ENCODE data around the gene ZNF747. TPM values are rescaled to one million over a fixed set of nuclear protein-coding genes. Genes with fewer than 3 reads are reported as not detected.

Gene ZNF747
- total RNA-seq, 1 donor from 2014 or later = 9.7 TPM

DNA sequence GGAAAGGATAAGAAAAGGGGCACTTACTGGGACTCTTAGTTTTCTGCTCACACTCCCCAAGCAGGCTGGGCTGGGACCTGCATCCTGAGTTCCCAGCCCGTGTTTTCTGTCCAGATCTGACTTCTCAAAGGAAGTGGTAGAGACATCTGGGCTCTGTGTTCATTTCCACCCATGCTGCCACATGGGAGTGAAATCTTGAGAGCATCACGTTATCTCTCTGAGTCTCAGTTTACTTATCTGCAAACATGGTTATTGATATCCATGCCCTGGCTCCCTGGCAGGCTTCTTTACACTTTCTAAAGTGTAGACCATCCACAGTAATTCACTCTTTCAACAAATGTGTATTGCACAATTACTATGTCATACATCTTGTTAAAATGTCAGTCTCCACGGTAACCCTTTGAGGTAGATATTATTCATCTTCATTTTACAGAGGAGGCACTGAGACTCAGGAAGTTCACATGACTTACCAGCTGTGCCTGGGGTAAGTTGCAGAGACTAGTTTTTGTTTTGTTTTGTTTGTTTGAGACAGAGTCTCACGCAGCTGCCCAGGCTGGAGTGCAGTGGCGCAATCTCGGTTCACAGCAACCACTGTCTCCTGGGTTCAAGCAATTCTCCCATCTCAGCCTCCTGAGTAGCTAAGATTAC lies 33.5 kb upstream of the ZNF747 start:
- H3K9me3 Mint-ChIP-seq (ENCODE audit: unreplicated experiment) = no peaks in the 10 kb centered on the region
- no peak for DNase-seq (ENCODE audit: low spot score)
- H3K4me1 Mint-ChIP-seq (ENCODE audit: unreplicated experiment) = peaks cover 32% of the 10 kb centered on the region
- H3K27me3 Mint-ChIP-seq (ENCODE audit: unreplicated experiment) = peaks cover 8% of the 10 kb centered on the region
- H3K4me3 Mint-ChIP-seq (ENCODE audit: unreplicated experiment) = peak overlapping the region; percentile 25
- peaks cover 5% of the 10 kb centered on the region for H3K36me3 Mint-ChIP-seq (ENCODE audit: low read depth, unreplicated experiment)
- TF ChIP-seq CTCF (IDR thresholded peaks at IDR 0.05; ENCODE audit: unreplicated experiment) = no peak
- H3K27ac Mint-ChIP-seq (ENCODE audit: unreplicated experiment) = peak overlapping the region; percentile 30

GRCh38 chr16:30567160-30567990 lies 32.7 kb upstream of the ZNF747 start:
- Mint-ChIP-seq H3K9me3 (ENCODE audit: unreplicated experiment) (no peaks in the 10 kb centered on the region), H3K4me3 (ENCODE audit: unreplicated experiment) (peak overlapping the region; percentile 25), H3K27ac (ENCODE audit: unreplicated experiment) (no peak overlapping the region), H3K27me3 (ENCODE audit: unreplicated experiment) (peaks cover 8% of the 10 kb centered on the region), H3K36me3 (ENCODE audit: low read depth, unreplicated experiment) (peaks cover 5% of the 10 kb centered on the region), H3K4me1 (ENCODE audit: unreplicated experiment) (peaks cover 32% of the 10 kb centered on the region)
- DNase-seq (ENCODE audit: low spot score) = no peak
- TF ChIP-seq CTCF (IDR thresholded peaks at IDR 0.05; ENCODE audit: unreplicated experiment) = no peak

DNA sequence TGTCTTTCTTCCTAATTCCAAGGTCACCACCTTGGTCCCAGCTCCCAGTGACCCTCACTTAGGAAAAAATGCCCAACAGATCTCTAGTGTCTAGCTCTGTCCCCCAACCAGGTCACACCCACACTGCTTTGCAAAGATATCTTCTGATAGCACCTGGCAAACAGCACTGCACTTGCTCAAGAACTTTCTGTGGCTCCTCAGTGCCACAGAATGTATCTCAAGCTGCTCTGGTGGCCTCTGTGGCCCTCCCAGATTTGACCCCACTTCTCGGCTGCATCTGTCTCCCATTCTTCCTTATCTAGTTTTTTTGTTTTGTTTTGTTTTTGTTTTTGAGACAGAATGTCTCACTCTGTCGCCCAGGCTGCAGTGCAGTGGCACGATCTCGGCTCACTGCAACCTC lies 31.9 kb upstream of the ZNF747 start:
- peaks cover 30% of the 10 kb centered on the region for H3K4me1 Mint-ChIP-seq (ENCODE audit: unreplicated experiment)
- DNase-seq (ENCODE audit: low spot score) = no peak
- no peak for TF ChIP-seq CTCF (IDR thresholded peaks at IDR 0.05; ENCODE audit: unreplicated experiment)
- H3K36me3 Mint-ChIP-seq (ENCODE audit: low read depth, unreplicated experiment) = peaks cover 5% of the 10 kb centered on the region
- H3K27ac Mint-ChIP-seq (ENCODE audit: unreplicated experiment) = peak overlapping the region; percentile 16
- peak overlapping the region; percentile 7 for H3K4me3 Mint-ChIP-seq (ENCODE audit: unreplicated experiment)
- peaks cover 10% of the 10 kb centered on the region for H3K27me3 Mint-ChIP-seq (ENCODE audit: unreplicated experiment)
- no peaks in the 10 kb centered on the region for H3K9me3 Mint-ChIP-seq (ENCODE audit: unreplicated experiment)

DNA sequence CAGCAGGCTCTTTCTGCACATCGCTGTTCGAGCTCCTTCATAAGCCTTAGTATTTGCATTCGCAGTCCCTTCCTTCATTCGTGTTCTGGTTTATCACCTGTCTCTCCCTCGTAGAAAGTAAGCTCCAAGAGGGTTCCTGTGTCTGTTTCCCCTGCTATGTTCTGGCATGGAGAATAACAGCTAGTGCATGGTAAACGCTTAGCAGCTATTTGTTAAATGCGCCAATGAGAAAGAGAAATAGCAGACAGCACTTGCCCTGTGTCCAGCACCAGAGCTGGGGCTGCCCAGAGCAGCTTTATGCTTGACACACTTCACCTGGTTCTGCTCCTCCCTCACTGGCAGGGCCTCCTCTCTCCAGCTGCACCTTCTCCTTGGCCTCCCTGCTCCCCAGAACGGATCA lies 31.3 kb upstream of the ZNF747 start:
- Mint-ChIP-seq H3K27ac (ENCODE audit: unreplicated experiment) (no peak overlapping the region), H3K36me3 (ENCODE audit: low read depth, unreplicated experiment) (peaks cover 5% of the 10 kb centered on the region), H3K4me1 (ENCODE audit: unreplicated experiment) (peaks cover 30% of the 10 kb centered on the region), H3K27me3 (ENCODE audit: unreplicated experiment) (peaks cover 10% of the 10 kb centered on the region), H3K4me3 (ENCODE audit: unreplicated experiment) (peak overlapping the region; percentile 7), H3K9me3 (ENCODE audit: unreplicated experiment) (no peaks in the 10 kb centered on the region)
- TF ChIP-seq CTCF (IDR thresholded peaks at IDR 0.05; ENCODE audit: unreplicated experiment) = no peak
- DNase-seq (ENCODE audit: low spot score) = no peak

- no peak for TF ChIP-seq CTCF (IDR thresholded peaks at IDR 0.05; ENCODE audit: unreplicated experiment)
- Mint-ChIP-seq H3K36me3 (ENCODE audit: low read depth, unreplicated experiment) (peaks cover 5% of the 10 kb centered on the region), H3K4me3 (ENCODE audit: unreplicated experiment) (no peak overlapping the region), H3K27me3 (ENCODE audit: unreplicated experiment) (peaks cover 10% of the 10 kb centered on the region), H3K27ac (ENCODE audit: unreplicated experiment) (no peak overlapping the region), H3K9me3 (ENCODE audit: unreplicated experiment) (no peaks in the 10 kb centered on the region), H3K4me1 (ENCODE audit: unreplicated experiment) (peaks cover 28% of the 10 kb centered on the region)
- no peak for DNase-seq (ENCODE audit: low spot score)
These were observed 30.9 kb upstream of the ZNF747 start for GRCh38 chr16:30565526-30565925.
